ENCODE data around the gene GRIK4.

DNA sequence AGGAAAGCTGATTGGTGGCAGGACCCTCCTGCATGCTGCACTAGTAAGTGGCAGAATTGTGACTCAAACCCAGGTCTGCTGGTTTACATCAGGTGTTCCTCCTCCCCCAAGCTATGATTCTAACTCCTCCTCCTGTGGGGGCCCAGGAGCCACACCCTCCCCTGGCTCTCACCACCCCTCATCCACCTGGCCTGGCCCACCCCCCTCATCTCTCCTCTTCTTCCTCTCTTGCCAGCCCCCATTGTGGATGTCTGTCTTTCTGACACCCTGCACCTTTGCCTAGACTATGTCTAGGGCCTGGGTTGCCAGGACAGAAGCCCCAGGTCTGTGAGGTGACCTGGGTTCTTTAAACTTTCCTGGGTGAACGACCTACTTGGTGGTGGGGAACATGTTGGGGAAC lies 59.9 kb downstream of the GRIK4 start:
- TF ChIP-seq CTCF (IDR thresholded peaks at IDR 0.05) = no peak
- TF ChIP-seq POLR2A (IDR thresholded peaks at IDR 0.05) = no peak
